ENCODE results near the gene GBP6.
"Not testable (repeated sequence)": the region's sequence is repeated elsewhere in the genome, so short reads cannot be mapped to it uniquely, and the experiment has no call there.

The GBP6 gene

GRCh38 chr1:89363638-89364536 lies at the start of gene GBP6:
Gene GBP6 (plus strand): TSS chr1:89364059. CDS start chr1:89368552, 4,493 bp downstream.
- no peak for DNase-seq

- DNase-seq = no peak
Measured at GRCh38 chr1:89322402-89322801, 41.5 kb upstream of the GBP6 start.

- DNase-seq = no peak
Measured at GRCh38 chr1:89331890-89332289, 32.0 kb upstream of the GBP6 start.

- DNase-seq = no peak
Measured at GRCh38 chr1:89332461-89332860, 31.4 kb upstream of the GBP6 start.

- no peak for DNase-seq
Measured at GRCh38 chr1:89335486-89335885, 28.4 kb upstream of the GBP6 start.

GRCh38 chr1:89337903-89338302 lies 26.0 kb upstream of the GBP6 start:
- DNase-seq = no peak

GRCh38 chr1:89339039-89339438 lies 24.8 kb upstream of the GBP6 start:
- DNase-seq = no peak

GRCh38 chr1:89345479-89345878 lies 18.4 kb upstream of the GBP6 start:
- not testable (repeated sequence) for DNase-seq

GRCh38 chr1:89347296-89347695 lies 16.6 kb upstream of the GBP6 start:
- no peak for DNase-seq

GRCh38 chr1:89350298-89350697 lies 13.6 kb upstream of the GBP6 start:
- DNase-seq = no peak

- DNase-seq = peak; percentile 27
Measured at GRCh38 chr1:89351597-89352311, 12.1 kb upstream of the GBP6 start.

- DNase-seq = no peak
Measured at GRCh38 chr1:89352421-89352820, 11.4 kb upstream of the GBP6 start.

GRCh38 chr1:89354205-89354604 lies 9.7 kb upstream of the GBP6 start:
- no peak for DNase-seq

GRCh38 chr1:89355056-89355455 lies 8.8 kb upstream of the GBP6 start:
- no peak for DNase-seq

GRCh38 chr1:89356658-89357400 lies 7.0 kb upstream of the GBP6 start:
- DNase-seq = peak; percentile 47

GRCh38 chr1:89358287-89358893 lies 5.5 kb upstream of the GBP6 start:
- peak; percentile 84 for DNase-seq

- DNase-seq = no peak
Measured at GRCh38 chr1:89360716-89361115, 3.1 kb upstream of the GBP6 start.

GRCh38 chr1:89361681-89362080 lies 2.2 kb upstream of the GBP6 start:
- no peak for DNase-seq

- peak; percentile 11 for DNase-seq
Measured at GRCh38 chr1:89363196-89363595, 663 bp upstream of the GBP6 start.

GRCh38 chr1:89364954-89365550 lies 1.2 kb downstream of the GBP6 start:
- no peak for DNase-seq

- no peak for DNase-seq
Measured at GRCh38 chr1:89367221-89367620, 3.4 kb downstream of the GBP6 start.

GRCh38 chr1:89369331-89369730 lies 5.5 kb downstream of the GBP6 start:
- DNase-seq = no peak

GRCh38 chr1:89373810-89374209 lies 10.0 kb downstream of the GBP6 start:
- DNase-seq = not testable (repeated sequence)

All from CD4-positive, alpha-beta T cell treated with Interleukin-4 for 4 hours (primary cell).